ENCODE results near the gene CFAP99.

- no peak for TF ChIP-seq CTCF (IDR thresholded peaks at IDR 0.05)
- no peak for TF ChIP-seq POLR2A (IDR thresholded peaks at IDR 0.05)
These were observed 40.4 kb upstream of the CFAP99 start for GRCh38 chr4:2378401-2378800.
